Renal cortex interstitium (tissue), 11 donors: Measurements from ENCODE around the gene TF. TPM values are rescaled to one million over a fixed set of nuclear protein-coding genes. Genes with fewer than 3 reads are reported as not detected.

Experiments
- DNase-seq, 11 donors: peaks; one replicate each; pipeline ENCODE4 v3.0.0-alpha.2; 2013; ENCODE audit warnings: low read depth in 9 of 11, low spot score in 4 of 11; ENCODE audit errors: extremely low read depth in 1 of 11
- polyA plus RNA-seq, 3 donors: library from polyadenylated mRNA; unstranded; fragments of 120-200 nt; gene quantifications; one replicate each; pipeline ENCODE4 v1.2.1, GENCODE V29; 2013; ENCODE audit not compliant: insufficient read length in 3 of 3

Gene TF
- polyA plus RNA-seq, 3 donors: 6.9 to 10.0 (median 9.1) TPM

DNA sequence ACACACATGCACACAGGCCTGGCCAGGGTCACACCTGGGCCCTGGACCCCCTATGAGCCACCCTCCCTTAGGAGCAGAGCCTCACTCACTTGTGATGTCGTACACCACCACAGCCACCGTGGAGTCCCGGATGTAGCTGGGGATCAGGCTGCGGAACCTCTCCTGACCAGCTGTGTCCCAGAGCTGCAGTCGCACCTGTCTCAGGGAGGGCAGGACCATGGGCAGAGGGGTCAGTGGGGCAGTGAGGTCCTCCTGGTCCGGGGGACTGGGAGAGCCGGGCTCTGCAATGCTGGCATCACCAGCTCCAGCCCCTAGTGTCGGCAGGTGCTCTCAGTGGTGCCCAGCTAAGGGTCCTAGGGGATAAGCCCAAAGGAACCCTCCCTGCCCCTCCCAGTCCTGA, 95.0 kb downstream of the TF start:
- no peak for DNase-seq

DNA sequence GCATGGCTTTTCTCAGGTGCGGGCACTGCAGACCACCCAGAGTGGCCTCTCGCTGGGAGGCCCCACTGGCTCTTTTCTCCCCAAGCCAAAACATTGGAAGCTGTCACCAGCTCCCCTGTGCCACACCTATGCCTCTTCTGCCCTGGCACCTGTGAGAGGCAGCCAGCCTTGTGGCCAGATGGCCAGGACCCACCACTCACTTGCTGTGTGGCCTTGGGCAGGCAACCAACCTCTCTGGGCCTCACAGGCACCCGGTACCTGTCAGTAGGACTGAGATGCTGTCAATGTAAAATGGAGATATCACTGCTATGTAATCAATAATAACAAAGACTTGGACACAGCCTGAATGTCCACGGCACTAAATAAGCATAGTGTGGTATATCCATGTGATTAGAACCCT, 96.0 kb downstream of the TF start:
- DNase-seq: no peak

DNA sequence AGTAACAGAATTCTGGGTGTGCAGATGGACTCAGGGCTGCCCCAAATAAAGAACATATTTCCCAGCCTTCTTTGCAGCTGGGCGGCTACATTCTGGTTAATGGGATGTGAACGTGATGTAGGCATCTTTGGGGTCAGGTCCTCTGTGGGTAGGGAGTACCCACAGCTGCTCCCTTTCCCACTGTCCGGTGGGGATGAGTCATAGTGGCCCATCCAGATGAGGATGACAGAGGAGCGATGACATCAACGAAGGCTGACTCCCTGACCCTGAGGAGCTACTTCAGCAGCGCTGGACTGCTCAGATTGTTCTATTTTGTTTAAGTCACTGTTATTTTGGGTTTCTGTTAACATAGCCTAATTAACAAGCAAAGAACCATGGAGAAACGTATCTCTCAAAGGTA, 97.4 kb downstream of the TF start:
- no peak for DNase-seq

DNA sequence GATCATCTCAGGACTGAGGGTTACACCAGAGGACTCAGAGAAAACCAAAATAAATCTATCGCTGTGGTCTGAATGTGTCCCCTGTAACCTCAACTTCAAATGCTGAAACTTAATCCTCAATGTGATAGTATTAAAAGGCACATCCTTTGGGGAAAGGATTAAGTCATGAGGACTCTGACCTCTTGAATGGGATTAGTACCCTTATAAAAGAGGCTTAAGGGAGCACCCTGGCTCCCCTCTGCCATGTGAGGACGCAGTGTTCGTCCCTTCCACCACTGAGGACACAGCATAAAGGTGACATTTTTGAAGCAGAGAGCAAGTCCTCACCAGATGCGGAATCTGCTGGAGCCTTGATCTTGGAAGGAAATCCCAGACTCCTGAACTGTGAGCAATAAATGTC, 98.9 kb downstream of the TF start:
- no peak for DNase-seq

Other genes starting within 250 kb of the TF start
- 100 to 1,000 TPM; 129 to 158 (median 142) TPM for gene CDV3, start 172.7 kb upstream of the TF start, polyA plus RNA-seq
- gene TOPBP1, start 84.5 kb upstream of the TF start, polyA plus RNA-seq: 10 to 100 TPM; 41.1 to 52.7 (median 43.5) TPM
- 10 to 100 TPM; 48.8 to 56.5 (median 52.7) TPM for gene SRPRB, start 59.4 kb downstream of the TF start, polyA plus RNA-seq
- 10 to 100 TPM; 16.4 to 18.9 (median 18.3) TPM for gene RAB6B, start 149.5 kb downstream of the TF start, polyA plus RNA-seq